Stimulated activated CD4-positive, alpha-beta T cell treated with anti-CD3 and anti-CD28 coated beads, Interleukin-4, amount 100 ng/mL, for 24 hours (primary cell): Measurements from ENCODE around the gene NPHP4.
"Not testable (repeated sequence)": the region's sequence is repeated elsewhere in the genome, so short reads cannot be mapped to it uniquely, and the experiment has no call there.

Source experiments
- DNase-seq: peaks from one replicate; pipeline ENCODE4 v3.0.0-alpha.2; 2020

NPHP4 gene

DNA sequence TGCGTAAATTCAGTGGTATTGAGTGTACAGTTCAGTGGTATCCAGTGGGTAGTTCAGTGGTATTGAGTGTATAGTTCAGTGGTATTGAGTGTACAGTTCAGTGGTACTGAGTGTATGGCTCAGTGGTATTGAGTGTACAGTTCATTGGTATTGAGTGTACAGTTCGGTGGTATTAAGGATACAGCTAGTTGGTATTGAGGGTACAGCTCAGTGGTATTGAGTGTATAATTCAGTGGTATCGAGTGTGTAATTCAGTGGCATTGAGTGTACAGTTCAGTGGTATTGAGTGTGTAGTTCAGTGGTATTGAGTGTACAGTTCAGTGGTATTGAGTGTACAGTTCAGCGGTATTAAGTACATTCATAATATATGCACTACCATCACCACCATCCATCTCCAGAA, 30.0 kb upstream of the NPHP4 start:
- no peak for DNase-seq

DNA sequence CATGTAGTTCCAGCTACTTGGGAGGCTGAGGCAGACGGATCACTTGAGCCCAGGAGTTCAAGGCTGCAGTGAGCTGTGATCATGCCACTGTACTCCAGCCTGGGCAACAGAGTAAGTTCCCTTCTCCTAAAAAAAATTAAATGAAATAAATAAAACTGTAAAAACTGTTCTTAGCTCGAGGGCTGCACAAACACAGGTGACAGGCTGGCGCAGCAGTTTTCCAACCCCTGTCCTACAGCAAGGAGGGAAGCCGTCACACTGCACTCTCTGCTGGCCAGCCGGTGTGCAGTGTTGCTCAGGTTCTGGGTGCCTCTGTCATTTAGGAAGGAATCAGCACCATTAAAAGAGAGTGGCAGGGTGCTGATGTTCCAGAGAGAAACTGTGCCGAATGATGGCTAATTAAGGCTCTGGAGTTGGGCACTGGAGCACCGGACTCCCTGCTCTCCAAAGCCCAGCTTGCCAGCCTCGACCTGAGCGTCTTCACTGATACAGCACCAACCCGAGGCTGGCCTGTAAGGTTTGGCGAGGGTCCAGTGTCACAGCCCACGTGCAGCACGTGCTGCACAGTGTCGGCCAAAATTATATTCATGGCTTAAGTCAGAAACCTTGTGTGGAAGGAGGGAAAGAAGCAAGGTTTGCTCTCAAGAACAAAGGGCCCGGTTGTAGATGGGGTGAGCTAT, 27.1 kb upstream of the NPHP4 start:
- no peak for DNase-seq

DNA sequence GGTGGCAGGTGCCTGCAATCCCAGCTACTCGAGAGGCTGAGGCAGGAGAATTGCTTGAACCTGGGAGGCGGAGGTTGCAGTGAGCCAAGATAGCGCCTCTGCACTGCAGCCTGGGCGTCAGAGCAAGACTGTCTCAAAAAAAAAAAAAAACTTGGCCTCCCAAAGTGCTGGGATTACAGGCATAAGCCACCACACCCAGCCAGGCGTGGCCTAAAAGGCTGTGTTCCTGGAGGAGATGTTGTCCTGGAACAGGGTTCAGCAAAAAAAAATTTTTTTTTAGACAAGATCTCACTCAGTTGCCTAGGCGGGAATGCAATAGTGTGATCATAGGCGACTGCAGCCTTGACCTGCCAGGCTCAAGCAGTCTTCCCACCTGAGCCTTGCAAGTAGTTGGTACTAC, 25.4 kb upstream of the NPHP4 start:
- DNase-seq: not testable (repeated sequence)

DNA sequence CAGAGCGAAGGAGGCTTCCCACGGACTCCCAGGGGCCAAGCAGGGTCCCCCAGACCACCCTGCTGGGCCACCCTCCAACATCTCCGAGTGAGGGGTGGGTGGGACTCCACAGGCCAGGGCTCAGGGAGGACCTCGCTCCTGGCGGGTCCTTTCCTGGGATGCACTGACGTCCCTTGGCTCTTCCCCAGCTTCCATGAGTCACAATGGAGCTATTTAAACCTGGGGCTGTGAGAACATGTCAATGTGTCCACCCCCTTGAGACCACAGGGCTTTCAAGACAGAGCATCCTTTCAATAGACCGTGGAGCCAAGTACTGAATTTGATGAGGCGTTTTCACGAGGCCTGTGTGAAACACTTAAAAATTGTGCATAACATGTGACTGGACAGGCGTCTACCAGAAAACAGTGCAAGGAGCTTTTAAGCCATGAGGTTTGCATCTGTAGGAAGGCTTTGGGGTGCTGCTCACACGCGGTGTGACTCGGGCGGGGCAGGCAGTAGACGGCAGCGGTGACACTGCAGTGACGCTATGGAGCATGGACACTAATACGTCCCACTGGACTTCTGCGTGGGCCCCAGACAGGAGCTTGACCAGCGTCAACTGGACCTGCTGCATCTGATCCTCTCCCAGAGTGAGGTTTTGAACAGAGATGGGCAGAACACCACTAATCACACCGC, 24.1 kb upstream of the NPHP4 start:
- DNase-seq: no peak

DNA sequence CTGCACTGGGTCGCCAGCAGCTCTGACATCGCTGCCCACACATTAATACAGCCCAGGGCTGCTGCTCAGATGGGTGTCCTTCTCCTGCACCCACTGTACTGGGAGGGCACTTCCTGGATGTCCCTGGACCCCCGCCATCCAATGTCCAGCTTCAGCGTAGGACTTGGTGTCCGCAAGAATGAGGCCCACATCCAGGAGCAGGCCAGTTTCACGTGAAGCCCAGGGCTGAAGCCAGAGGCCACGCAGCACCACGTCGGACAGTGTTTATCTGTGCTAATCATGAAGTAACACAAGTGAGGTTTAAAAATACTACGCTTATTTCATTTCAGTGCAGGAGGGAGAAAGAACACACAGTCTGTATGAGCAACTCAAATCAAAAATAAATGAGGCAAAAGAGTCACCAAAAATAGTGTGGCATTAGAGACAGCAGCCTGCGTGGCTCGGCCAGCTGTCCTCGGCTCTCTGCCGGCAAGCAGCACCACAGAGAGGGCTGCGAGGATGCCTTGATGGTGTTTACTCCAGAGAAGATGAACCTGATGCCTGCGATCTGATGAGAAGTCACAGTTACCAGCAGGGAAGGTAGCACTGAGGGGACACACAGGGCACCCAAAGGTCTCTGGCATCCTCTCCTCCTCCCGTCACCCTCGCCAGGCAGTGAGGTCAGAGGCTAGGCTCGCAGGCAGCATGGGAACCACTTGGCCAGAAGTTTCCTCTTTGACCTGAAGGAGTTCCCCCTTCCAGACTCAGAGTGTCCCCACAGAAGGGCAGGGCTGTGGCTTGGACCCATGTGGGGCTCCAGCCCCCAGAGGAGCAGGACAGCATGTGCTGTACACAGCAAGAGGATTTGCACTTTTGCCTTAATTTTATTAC, 22.1 kb upstream of the NPHP4 start:
- no peak for DNase-seq

DNA sequence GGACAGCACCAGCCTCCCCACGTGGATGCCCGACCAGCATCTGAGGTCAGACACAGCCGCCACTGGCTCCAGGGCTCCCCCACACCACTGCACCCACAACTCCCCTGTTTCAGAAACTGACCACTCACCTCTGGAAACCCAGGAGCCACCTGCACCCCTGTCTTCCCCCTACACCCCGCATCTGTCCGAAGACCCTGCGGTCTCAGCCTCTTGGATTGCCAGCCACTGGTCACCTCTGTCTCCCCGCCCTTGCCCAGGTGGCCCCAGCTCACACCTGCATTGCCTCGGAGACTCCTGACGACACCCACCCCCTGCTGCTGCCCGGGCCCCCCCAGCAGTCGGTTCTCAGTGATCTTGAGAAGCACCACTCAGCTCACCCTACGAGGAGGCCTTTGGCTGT, 21.3 kb upstream of the NPHP4 start:
- no peak for DNase-seq

DNA sequence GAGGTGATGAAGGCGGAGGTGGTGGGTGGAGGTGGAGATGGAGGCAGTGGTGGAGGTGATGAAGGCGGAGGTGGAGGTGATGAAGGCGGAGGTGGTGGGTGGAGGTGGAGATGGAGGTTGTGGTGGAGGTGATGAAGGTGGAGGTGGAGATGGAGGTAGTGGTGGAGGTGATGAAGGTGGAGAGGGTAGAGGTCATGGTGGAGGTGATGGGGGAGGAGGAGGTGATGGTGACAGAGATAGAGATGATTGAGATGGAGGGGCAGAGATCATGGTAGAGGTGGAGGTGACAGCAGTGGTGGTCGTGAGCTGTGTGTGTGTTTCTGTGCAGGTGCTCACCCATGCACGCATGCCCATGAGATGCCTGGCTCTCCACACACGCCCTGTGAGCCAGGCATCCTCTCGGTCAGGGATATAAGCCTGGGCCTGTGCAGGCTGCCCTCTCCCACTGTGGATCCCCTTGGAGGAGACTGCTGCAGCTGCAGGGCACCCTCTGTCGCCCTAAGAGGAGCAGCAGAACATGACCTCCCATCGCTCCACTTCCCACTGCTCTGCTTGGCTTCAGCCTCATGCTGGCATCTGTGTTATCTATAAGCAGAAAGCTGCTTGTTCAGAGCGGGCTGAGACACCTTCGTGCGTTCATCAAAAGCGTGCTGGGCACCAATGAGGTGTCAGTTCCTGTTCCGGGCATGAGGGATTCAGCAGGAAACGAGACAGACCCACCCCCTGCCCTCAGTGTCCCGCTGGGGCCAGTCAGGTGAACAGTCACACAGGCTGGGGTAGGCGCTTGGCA, 20.5 kb upstream of the NPHP4 start:
- no peak for DNase-seq

DNA sequence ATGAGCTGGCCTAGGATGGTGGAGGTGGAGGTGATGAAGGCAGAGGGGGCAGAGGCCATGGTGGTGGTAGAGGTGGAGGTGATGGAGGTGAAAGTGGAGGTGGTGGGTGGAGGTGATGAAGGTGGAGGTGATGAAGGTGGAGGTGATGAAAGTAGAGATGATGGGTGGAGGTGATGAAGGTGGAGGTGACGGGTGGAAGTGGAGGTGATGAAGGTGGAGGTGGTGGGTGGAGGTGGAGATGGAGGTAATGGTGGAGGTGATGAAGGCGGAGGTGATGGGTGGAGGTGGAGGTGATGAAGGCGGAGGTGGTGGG, 19.7 kb upstream of the NPHP4 start:
- no peak for DNase-seq

DNA sequence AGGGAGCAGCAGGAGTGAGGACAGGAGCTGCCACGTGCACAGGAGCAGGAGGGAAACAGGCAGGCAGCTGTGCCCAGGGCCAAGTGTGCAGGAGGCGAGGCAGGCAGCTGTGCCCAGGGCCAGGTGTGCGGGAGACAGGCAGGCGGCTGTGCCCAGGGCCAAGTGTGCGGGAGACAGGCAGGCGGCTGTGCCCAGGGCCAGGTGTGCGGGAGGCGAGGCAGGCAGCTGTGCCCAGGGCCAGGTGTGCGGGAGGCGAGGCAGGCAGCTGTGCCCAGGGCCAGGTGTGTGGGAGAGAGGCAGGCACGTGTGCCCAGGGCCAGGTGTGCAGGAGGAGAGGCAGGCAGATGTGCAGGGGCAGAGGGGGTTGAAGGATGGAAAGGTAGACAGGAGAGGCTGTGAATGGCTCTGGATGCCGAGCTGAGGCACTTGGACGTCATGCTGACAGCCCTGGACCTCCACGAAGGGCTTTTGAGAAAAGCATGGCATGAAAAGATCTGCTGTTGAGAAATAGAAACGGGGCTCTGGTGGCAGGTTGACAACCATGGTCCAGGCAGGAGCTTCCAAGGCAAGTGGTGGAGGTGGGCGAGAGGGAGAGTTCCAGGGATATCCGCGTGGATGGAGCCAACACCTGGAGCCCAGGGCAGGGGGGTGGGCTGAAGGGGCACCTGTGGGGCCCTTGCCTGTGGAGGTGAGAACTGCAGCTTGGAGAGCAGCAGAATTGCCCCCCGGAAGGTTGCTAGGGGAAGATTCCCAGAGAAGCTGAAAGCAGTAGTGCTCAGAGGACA, 19.1 kb upstream of the NPHP4 start:
- no peak for DNase-seq

DNA sequence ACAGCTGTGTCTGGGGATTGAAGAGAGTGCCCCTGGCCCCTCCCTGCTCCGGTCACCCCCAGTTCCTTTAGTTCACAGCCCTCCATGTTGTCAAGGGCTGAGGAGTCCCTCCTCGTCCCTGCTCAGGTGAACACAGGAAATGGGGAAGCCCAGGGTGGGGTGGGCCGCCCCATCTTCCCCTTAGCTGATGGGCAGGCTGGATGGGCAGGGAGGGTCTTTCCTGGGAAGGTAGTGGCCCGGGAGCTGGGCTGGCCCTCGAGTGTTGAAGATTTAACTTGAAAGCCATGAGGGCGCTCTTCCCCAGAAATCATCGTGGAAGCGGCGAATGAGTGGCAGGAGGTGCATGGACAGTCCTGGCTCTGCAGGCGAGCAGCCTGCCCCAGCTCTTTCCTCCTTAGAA, 18.3 kb upstream of the NPHP4 start:
- DNase-seq: no peak

DNA sequence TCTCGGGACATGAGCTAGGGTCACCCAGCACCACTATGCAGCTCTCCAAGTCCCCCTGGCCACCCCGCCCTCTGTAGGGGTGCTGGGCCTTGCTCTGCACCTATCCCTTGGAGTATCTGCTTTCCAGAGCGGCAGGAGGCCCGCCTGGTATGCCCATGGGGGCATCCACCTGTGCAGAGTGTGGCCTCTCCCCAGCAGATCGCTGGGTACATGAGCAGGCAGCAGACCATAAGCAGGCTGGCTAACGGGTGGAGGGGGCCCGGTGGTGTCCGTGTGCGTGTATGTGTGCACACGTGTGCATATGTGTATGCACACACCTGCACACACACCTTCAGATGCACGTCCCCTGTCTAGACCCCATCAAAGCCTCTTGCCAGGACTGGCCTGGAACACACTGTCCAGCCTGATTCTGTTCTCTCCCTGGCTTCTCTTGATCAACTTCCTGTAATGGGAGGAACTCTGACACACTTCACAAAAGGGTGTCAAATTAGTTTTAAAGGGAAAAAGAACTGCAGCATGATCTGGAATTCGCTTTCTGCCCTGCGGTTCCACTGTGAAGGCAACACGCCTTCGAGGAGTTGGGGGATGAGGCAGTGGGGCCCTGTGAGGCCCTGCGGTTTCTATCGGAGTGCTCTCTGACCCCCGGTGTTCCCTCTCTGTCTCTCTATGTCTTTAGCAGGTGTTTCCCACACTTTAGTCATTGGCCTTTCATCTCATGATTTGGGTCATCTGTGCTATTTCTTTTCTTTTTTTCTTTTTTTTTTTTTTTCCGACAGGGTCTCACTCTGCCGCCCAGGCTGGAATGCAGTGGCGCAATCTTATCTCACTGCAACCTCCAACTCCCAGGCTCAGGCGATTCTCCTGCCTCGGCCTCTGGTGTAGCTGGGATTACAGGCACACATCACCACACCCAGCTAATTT, 17.2 kb upstream of the NPHP4 start:
- DNase-seq: no peak

DNA sequence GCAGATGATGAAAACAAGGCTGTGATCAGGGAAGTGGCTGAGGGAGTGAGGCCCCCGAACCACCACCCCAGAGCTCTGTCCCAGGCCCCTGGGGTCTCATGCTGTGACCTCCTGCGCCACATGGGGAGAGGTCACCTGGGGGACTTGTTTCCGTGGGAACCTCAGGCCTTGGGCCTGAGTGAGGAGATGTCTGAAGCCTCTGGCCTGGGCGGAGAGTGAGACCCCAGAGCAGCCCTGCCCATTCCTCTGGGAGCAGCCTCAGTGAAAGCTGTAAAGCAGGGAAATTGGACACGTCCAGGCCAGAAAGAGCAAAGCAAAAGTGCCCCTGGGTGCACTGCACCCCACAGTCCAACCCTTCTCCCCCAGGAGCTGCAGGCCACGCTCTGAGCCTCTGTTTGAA, 16.5 kb upstream of the NPHP4 start:
- DNase-seq: no peak

DNA sequence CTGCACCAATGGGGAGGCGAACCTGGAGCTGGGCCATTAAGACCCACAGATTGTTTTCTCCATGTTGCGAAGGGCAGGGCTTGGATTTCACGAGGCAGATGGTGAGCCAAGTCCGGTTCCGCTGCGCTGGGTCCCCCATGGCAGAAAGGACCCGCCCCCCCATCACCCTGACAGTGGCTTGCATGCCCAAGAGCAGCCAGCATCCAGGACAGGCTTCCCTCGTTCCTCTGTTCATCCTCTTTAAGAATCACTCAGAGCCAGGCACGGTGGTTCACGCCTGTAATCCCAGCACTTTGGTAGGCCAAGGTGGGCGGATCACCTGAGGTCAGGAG, 15.8 kb upstream of the NPHP4 start:
- no peak for DNase-seq

DNA sequence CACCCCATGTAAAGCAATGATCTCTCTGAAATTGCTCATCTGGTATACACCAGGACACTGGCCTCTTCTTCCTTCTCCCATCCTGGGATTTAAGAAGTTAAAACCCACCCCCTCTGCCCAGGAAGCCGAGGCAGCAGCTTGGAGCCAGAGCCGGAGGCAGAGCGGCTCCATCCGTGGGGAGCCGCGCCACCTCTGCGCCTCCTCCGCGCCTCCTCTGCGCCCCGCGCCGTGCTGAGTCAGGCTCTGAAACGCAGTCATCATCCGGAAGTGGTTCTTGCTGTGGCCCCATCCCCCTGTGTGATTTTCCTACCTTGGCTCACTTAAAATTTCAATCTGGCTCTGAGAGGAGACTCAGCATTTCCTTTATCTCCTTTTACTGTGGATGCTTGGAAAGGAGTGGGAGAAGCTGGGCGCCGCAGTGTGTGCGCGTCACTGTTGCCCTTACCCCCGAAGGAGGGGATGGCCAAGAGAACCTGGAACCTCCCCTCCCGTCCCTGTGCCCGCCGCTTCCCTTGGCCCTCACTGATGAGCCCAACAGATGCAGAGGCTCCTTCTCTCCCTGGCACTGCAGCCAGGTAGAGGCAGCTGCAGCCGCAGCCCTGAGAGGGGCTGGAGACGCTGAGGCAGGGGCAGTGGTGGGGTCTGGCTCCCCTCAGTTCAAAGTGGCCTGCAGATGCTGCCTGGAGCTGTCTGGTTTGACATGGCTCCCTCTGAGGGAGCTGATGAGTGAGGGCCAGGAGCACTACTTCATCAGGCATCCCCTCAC, 15.3 kb upstream of the NPHP4 start:
- DNase-seq: no peak

DNA sequence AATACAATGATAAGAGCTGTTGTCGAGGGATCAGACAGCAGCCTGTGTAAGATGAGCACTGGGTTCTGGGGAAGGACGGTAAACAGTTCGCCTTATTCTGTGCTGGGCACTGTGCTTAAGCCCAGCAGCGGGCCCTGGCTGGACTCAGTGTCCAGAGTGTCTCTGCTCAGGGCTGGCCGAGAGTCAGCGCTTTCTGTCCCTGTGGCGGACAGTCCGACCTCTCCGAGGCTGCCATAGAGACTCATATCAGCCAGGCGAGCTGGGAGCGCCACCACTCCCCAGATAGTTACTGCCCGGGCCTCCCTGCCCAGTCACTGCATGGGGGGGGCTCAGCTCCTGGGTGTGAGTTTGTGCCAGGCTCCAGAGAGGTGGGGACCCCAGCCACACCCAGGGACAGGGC, 14.7 kb upstream of the NPHP4 start:
- DNase-seq: no peak

DNA sequence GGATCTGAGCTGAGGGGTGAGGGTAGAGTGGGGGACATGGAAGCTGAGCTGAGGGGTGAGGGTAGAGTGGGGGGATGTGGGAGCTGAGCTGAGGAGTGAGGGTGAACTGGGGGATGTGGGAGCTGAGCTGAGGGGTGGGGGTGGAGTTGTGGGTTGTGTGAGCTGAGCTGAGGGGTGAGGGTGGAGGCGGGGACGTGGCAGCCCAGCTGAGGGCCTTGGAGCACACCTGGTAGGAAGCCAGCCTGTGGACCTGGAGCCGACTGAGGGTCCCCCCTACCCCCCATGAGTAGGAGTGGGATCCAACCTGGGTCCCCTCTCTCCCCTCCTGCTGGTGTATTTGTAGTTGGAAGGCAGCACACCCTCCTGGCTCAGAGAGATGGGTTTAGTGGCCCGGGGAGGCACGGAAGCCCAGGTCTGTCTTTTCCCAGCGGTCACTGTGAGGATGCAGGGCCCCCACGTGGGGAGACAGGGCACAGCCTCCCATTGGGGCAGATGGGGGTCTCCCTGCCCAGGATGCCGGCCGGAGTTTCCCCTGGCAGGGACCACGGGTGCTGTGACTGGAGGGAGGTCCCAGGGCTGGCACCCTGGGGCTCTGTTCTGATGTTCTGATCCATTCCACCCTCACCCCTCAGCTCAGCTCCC, 13.2 kb upstream of the NPHP4 start:
- no peak for DNase-seq

DNA sequence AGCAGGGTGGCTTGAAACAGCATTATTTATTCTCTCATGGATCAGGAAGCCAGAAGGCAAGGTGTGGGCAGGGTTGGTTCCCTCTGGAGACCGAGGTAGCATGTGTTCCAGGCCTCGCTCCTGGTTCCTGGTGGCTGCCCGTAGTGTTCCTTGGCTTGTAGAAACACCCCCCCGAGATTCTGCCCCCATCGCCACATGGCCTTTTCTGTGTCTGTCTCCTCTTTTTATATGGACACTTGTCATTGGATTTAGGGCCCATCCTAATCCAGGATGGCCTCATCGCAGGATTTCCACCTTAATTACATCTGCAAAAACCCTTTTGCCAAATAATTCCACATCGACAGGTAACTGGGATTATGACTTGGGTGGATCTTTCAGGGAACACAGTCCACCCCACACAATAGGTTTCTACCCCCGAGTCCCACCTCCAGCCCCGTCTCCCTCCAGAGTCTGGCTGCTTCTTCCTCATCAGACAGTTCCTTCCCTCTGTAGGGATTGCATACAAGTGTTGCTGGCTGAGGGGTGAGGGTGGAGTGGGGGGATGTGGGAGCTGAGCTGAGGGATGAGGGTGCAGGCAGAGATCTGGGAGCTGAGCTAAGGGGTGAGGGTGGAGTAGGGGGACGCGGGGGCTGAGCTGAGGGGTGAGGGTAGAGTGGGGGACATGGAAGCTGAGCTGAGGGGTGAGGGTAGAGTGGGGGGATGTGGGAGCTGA, 12.3 kb upstream of the NPHP4 start:
- no peak for DNase-seq

DNA sequence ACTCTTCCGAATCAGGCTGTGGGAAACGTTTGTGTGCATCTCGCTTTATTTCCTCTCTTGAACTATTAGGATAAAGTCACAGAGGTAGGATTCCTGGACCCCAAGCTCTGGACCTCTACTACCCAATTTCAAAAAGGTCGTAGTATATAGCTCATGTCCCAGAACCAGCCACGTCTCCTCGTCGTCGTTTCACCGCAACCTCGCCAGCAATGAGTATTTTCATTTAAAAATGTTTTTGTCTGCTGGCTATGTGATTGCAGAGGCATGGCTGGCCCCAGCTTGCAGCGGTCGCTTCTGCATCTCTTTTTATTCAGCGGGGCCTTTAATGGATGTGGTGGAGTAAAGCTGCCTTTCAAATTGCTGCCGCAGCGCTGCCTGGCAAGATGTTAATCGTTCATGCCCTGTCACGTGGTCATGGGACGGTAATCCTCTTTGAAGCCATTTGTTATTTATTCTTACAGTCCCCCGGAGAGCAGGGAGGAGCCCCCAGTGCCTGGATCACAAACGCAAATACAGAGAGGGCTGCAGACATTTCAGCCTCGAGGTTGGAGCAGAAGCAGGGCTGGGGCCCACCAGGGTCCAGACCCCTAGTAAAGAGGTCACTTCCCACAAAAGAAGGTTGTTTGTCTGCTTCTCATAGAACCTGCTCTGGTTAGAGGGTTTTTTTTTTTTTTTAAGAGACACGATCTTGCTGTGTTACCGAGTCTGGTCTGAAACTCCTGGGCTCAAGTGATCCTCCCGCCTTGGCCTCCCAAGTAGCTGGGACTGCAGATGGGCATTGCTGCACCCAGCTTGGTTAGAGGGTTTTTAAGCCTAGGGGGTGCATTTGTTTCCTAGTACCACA, 11.6 kb upstream of the NPHP4 start:
- no peak for DNase-seq
